Small intestine (tissue), 7 donors: Measurements from ENCODE around the gene C6orf136. TPM values are rescaled to one million over a fixed set of nuclear protein-coding genes. Genes with fewer than 3 reads are reported as not detected.
A peak's percentile ranks its signal among the peaks of the same experiment; 100 is the strongest.
"Not testable (repeated sequence)": the region's sequence is repeated elsewhere in the genome, so short reads cannot be mapped to it uniquely, and the experiment has no call there.

ENCODE experiments used
- DNase-seq, 2 donors: peaks; one replicate each; pipeline versions ENCODE4 v3.0.0 to v3.0.0-alpha.2; 2013
- FAIRE-seq: peaks from 2 replicates; lab custom pipeline; 2012; peaks lifted over from hg19 to GRCh38; lab: Jason Lieb, UNC
- H3K27ac ChIP-seq, 3 donors: one replicate each; pipeline ENCODE4 v1.5.1; 2013; ENCODE audit warnings: low read length in 2 of 3, mild to moderate bottlenecking in 2 of 3, control low read depth in 1 of 3, inconsistent platforms in 1 of 3, low read depth in 1 of 3, moderate library complexity in 1 of 3
- H3K27me3 ChIP-seq, 3 donors: one replicate each; pipeline ENCODE4 v1.6.1; 2013; ENCODE audit warnings: low read length in 3 of 3, inconsistent platforms in 1 of 3; ENCODE audit not compliant: control insufficient read depth in 3 of 3, insufficient read depth in 3 of 3
- H3K36me3 ChIP-seq, 3 donors: one replicate each; pipeline ENCODE4 v1.6.1; 2013; ENCODE audit warnings: low read length in 3 of 3, inconsistent platforms in 1 of 3, low read depth in 1 of 3, mild to moderate bottlenecking in 1 of 3, moderate library complexity in 1 of 3; ENCODE audit not compliant: control insufficient read depth in 3 of 3, insufficient read depth in 2 of 3
- H3K4me1 ChIP-seq, 3 donors: one replicate each; pipeline ENCODE4 v1.6.1; 2013; ENCODE audit warnings: low read length in 2 of 3, inconsistent platforms in 1 of 3, low read depth in 1 of 3, mild to moderate bottlenecking in 1 of 3, moderate library complexity in 1 of 3; ENCODE audit not compliant: control insufficient read depth in 3 of 3, insufficient read depth in 2 of 3
- H3K4me3 ChIP-seq, 3 donors: one replicate each; pipeline ENCODE4 v1.5.1; 2013; ENCODE audit warnings: low read length in 3 of 3, control low read depth in 1 of 3, inconsistent platforms in 1 of 3, low read depth in 1 of 3, mild to moderate bottlenecking in 1 of 3, moderate library complexity in 1 of 3
- H3K9me3 ChIP-seq, 2 donors: one replicate each; pipeline ENCODE4 v1.6.1; 2013; ENCODE audit warnings: low read depth in 1 of 2, low read length in 1 of 2; ENCODE audit not compliant: control insufficient read depth in 2 of 2, insufficient read depth in 1 of 2
- whole genome bisulfite sequencing, 3 donors: extraction: QIAGEN DNeasy Blood & Tissue Kit; methylation state at CpG; one replicate each; pipeline ENCODE4 v1.1.7; 2013; 5-methylcytosine and 5-hydroxymethylcytosine counted together
- polyA plus RNA-seq, 4 donors: library from polyadenylated mRNA; stranded (reverse) in 3 of 4; unstranded in 1 of 4; fragments of 200-250 nt in 3 of 4; fragments of 120-200 nt in 1 of 4; gene quantifications; one replicate each; pipeline versions ENCODE4 v1.2.1 to v1.2.3, GENCODE V29; 2013
- donor health status: healthy with polysubstance abuse.
- donor health status: control.
- donor health status: control.
- donor health status: Bipolar disorder and iron deficiency.
- donor health status: healthy.

C6orf136 gene
- polyA plus RNA-seq, 4 donors: 32.6 to 125 (median 59.7) TPM

DNA sequence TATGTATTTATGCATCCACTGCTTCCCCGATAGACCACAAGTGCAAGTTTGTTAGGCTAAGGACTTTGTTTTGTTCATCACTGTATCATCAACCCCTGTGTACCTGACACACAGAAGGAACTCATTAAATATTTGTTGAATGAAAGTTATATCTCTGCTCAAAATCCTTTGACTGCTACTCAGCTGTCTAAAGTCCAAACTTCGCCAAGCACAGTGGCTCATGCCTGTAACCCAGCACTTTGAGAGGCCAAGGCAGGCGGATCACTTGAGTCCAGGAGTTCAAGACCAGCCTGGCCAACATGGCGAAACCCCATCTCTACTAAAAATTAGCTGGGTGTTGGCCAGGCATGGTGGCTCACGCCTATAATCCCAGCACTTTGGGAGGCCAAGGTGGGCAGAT is 11.0 kb downstream of the C6orf136 start:
- not testable (repeated sequence) for H3K27ac ChIP-seq, DNase-seq, H3K4me1 ChIP-seq, H3K4me3 ChIP-seq, H3K27me3 ChIP-seq, FAIRE-seq, H3K9me3 ChIP-seq
- WGBS, 3 donors: 71 to 88% (median 80%) methylated on average over 5 of the region's 5 CpGs
- H3K36me3 ChIP-seq: peaks cover 39 to 92% (median 45%) of the 10 kb centered on the region in 3 donors

DNA sequence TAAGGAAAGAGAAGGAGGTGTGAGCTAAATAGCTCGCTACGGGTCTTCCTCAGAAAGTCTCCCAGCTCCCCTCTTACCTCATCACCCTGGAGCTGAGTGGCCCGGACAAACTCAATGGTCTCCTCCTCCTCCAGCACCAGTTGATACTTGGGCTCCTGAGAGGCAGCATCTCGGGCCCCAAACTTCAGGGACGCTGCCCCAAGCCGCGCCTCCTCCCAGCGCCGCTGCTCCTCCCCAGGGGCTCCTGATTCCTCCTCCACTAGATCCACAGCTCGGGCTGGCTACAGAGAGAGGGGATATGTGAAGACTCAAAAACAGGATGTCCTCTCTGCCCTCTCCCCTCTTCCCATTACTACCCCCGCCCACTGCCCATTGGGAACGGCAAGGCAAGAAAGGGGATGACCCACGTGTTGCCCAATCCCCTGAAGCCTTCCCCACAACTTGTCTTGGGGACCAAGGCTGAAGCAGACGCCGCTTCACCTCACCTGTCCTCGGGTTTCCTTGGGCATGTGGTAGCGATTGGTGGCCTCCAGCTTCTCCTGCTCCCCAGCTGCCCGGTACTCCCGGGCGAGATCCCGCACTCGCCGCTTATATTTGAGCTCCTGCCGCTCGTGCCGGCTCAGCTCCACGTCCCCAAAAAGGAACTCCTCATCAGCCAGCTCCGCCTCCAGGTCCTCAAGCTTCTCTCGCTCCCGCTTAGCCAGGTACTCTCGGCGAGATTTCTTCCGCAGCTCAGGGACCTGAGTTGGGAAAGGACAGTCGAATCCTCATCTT is 18.2 kb downstream of the C6orf136 start:
- Histone ChIP-seq H3K27ac (no peak overlapping the region), H3K4me1 (no peaks in the 10 kb centered on the region), H3K4me3 (no peak overlapping the region), H3K9me3 (no peaks in the 10 kb centered on the region), H3K27me3 (no peaks in the 10 kb centered on the region), H3K36me3 (peaks cover 15 to 82% (median 30%) of the 10 kb centered on the region in 3 donors)
- DNase-seq (no peak), FAIRE-seq (no peak)
- WGBS, 3 donors: 94 to 96% (median 94%) methylated on average over 32 to 34 of the region's 34 CpGs

DNA sequence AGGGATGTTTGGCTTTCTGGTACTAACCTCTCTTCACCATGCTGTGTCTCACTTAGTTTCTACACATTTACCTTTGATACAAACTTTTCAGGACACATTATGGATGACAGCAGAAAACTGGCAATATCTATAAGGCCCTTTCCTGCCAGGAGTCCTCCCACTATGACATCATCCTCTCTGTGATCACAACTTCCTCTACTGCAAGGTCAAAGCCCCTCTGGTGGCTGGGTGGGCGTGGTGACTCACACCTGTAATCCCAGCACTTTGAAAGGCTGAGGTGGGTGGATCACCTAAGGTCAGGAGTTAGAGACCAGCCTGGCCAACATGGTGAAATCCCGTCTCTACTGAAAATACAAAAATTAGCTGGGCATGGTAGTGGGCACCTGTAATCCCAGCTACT is 19.4 kb downstream of the C6orf136 start:
- H3K4me1 ChIP-seq, H3K4me3 ChIP-seq, H3K27me3 ChIP-seq, H3K9me3 ChIP-seq, DNase-seq, H3K27ac ChIP-seq, FAIRE-seq: not testable (repeated sequence)
- peaks cover 21 to 84% (median 35%) of the 10 kb centered on the region in 3 donors for H3K36me3 ChIP-seq
- WGBS, 3 donors: 66 to 69% (median 68%) methylated on average over 2 of the region's 2 CpGs

DNA sequence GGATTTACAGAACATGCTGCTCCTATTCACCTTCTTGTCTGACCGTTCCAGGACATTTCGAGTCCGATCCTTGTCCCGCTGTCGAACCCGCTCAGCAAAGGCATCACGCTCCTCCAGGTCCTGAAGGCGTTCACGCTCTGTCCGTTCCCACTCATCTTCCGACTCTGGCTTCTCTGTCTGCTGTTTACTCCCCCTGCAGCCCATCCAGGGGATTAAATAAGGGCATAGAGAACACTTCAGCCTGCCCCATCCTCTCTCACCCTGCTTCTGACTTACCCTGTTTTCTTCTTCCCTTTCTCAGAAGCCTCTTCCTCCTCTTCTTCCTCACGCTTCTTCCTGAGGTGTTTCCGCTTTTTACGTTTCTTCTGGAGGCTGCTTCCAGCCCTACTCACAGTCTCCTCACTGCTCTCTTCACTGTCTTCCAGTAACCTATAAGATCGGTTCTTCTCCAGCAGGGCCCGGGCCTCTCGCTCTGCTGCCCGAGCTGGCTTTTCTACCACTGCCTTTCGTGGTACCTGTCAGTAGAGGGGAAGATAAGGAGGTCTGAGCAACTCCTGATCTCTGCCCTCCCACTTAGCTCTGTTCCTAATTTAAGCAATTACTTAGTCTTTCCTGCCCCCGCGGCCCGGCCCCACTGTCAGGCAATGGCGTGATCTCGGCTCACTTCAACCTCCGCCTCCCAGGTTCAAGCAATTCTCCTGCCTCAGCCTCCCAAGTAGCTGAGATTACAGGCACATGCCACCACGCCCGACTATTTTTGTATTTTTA is 24.0 kb downstream of the C6orf136 start:
- no peak overlapping the region for H3K4me3 ChIP-seq

DNA sequence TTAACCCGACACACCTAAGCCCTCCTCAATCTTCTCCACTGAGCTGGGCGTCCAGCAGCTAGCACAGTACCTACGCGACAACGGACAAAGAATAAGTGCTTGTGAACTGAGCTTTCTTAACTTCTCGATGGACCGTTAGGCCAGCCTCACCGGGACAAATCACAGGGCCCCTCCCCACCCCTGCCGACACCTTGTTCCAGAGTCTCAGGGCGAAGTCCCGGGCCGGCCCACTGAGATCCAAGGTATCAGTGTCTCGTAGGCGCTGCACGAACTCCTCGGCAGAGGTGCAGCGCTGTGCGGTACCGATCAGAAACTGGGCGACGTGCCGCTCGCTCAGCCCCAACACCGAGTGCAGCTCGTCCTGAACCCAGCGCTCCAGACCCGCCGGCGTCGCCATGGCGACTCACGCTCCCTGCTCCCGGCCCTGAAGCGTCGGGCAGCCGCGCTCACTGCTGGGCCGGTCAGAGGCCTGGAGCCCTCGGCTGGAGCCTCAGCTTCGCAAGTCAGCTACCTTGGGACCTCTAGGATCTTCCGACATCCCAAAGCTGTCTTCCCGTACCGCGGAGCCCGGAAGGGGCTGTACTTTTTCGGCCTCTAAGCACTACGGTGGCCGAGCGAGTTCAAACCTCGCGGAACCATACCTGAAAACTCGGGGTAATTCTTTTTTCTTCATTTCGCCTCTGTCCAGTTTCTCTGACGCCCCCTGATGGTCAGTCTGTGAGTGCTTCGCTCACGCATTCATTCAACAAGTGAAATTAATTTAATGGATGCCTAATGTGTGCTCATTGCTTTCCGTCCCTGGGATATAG is 25.7 kb downstream of the C6orf136 start, which contains the start of gene DHX16:
TSS of gene DHX16 (minus strand) at position 562 of the 809 bp plus-strand sequence. CDS start at position 397, 165 bp downstream.
- DNase-seq: peak; percentile 97 to 98
- no peaks in the 10 kb centered on the region for H3K9me3 ChIP-seq
- peaks cover 11 to 43% (median 18%) of the 10 kb centered on the region in 3 donors for H3K36me3 ChIP-seq
- no peak for FAIRE-seq
- peaks cover 0 to 6% (median 5%) of the 10 kb centered on the region in 3 donors for H3K4me1 ChIP-seq
- 0 to 1% (median 1%) methylated on average over 57 of the region's 57 CpGs for WGBS, 3 donors
- H3K4me3 ChIP-seq: peak within 1 kb of the TSS; percentile 88 to 96 (median 88)
- H3K27ac ChIP-seq: peak within 1 kb of the TSS; percentile 81 to 90 (median 84)
- H3K27me3 ChIP-seq: no peaks in the 10 kb centered on the region

More for the DNA sequence above, 24.0 kb downstream of the C6orf136 start:
- FAIRE-seq (no peak), DNase-seq (no peak)
- Histone ChIP-seq H3K36me3 (peaks cover 8 to 39% (median 12%) of the 10 kb centered on the region in 3 donors), H3K27me3 (no peaks in the 10 kb centered on the region), H3K9me3 (no peaks in the 10 kb centered on the region), H3K4me1 (peaks cover 0 to 6% (median 5%) of the 10 kb centered on the region in 3 donors), H3K27ac (no peak overlapping the region)
- 90 to 91% (median 90%) methylated on average over 27 of the region's 27 CpGs for WGBS, 3 donors

DNA sequence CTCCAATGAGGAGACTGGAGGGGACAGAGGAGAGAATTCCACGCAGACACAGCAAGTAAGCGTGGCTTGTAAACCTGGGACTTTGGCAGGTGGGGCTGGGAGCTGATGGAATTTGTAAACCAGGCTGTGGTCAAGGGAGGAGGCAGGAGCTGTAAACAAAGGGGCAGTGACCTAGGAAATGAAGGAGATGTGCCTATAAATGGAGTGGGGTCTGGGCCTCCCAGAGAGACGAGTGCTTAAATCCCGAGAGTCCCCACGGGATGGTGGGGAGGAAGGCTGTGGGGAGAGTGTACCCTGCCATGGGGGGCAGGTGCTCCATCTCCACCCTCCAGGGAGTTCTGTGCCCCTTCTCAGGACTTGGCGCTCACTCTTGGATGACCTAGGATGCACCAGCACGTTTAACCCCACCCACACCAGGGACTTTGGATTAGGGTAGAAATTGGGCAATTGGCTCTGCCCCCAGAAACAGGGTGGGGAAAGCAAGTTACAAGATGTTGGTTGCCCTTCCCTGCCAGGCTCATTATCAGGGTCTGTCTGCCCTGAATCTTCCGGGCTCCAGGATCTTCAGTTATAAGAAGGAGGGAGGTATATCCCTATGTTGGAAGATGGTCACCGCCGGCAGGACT is 29.8 kb downstream of the C6orf136 start:
- 80 to 86% (median 81%) methylated on average over 10 of the region's 10 CpGs for WGBS, 3 donors
- no peak overlapping the region for H3K27ac ChIP-seq
- H3K36me3 ChIP-seq: peaks cover 0 to 35% (median 15%) of the 10 kb centered on the region in 3 donors
- no peaks in the 10 kb centered on the region for H3K9me3 ChIP-seq
- H3K4me1 ChIP-seq: peaks cover 0 to 9% (median 3%) of the 10 kb centered on the region in 3 donors
- H3K4me3 ChIP-seq: no peak overlapping the region
- DNase-seq: no peak
- no peaks in the 10 kb centered on the region for H3K27me3 ChIP-seq
- FAIRE-seq: no peak

DNA sequence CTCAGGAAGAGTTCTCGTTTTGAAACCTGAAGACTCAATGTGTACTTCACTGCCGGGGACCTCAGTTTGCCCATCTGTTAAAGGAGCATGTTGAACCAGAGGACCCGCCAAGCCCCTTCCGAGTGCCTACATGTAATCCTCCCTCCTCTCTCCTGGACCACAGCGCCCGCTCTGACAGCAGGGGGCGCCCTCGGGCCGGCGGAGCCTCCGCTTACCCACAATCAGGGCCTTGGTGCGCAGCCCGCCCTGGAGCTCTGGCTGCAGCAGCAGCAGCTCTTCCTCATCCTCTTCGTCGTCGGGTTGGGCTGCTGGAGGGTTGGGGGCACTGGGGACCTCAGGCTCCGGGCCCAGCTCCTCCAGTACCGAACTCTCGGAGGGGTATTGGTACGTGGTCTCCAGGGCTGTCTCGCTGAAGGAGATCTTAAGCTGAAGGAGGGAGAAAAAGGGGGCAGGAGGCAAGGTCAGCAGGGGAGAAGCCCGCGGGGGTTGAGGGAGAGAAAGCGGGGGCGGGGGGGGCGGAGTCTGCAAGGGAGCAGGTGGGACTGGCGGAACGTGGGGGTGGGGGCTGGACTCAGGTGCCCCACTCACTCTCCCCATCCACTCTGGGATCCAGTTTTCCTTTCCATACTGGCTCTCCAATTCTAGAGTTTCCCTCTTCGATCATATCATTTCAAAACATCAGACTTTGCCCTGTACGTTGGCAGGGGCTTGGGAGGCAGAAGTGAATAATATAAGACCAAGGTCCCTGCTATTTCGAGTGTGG is 32.2 kb downstream of the C6orf136 start:
- Histone ChIP-seq H3K9me3 (no peaks in the 10 kb centered on the region), H3K36me3 (peaks cover 0 to 44% (median 15%) of the 10 kb centered on the region in 3 donors), H3K27me3 (no peaks in the 10 kb centered on the region), H3K4me3 (peak overlapping the region in 1 of 3 donors; percentile 29), H3K27ac (peak overlapping the region in 1 of 3 donors; percentile 58), H3K4me1 (peaks cover 0 to 10% (median 0%) of the 10 kb centered on the region in 3 donors)
- FAIRE-seq (no peak), DNase-seq (peak; percentile 81 to 93)
- WGBS, 3 donors: 3 to 8% (median 3%) methylated on average over 24 to 31 of the region's 31 CpGs
